CD4-positive, alpha-beta memory T cell (primary cell): ENCODE data around the gene DMRT1. TPM values are rescaled to one million over a fixed set of nuclear protein-coding genes. Genes with fewer than 3 reads are reported as not detected.

Experiments
- CTCF ChIA-PET: fragments of 350-600 bp; sonication (Branson Sonifier 250); formaldehyde crosslinking; loops from one replicate; lab custom pipeline; 2021; ENCODE audit warnings: inconsistent platforms; ENCODE audit not compliant: partially characterized antibody; lab: Charles Lee
- POLR2A ChIA-PET: fragments of 350-600 bp; sonication (Branson Sonifier 250); formaldehyde crosslinking; loops from one replicate; lab custom pipeline; 2021; ENCODE audit not compliant: partially characterized antibody; lab: Charles Lee
- DNase-seq, 5 donors: peaks; one replicate each; pipeline versions ENCODE4 v3.0.0 to v3.0.0-alpha.2; 2020 to 2022; ENCODE audit warnings: mixed read lengths in 1 of 5
- H3K27ac ChIP-seq: one replicate; pipeline ENCODE4 v1.7.0; 2013; ENCODE audit warnings: low read depth, low read length
- H3K27me3 ChIP-seq: 2 replicates; pipeline ENCODE4 v1.7.0; 2013; ENCODE audit warnings: mild to moderate bottlenecking, low read length, moderate library complexity; ENCODE audit not compliant: insufficient read depth
- H3K36me3 ChIP-seq: 2 replicates; pipeline ENCODE4 v1.7.0; 2013; ENCODE audit warnings: mild to moderate bottlenecking, low read length, moderate library complexity; ENCODE audit not compliant: insufficient read depth
- H3K4me1 ChIP-seq: 2 replicates; pipeline ENCODE4 v1.7.0; 2013; ENCODE audit warnings: mild to moderate bottlenecking, low read length, moderate library complexity; ENCODE audit not compliant: insufficient read depth
- H3K4me3 ChIP-seq, 2 donors: one replicate each; pipeline ENCODE4 v1.7.0; 2013; ENCODE audit warnings: low read length in 2 of 2, mild to moderate bottlenecking in 1 of 2
- H3K9me3 ChIP-seq, 2 donors: one replicate each; pipeline ENCODE4 v1.7.0; 2013; ENCODE audit warnings: low read length in 2 of 2, control low read depth in 1 of 2; ENCODE audit not compliant: control insufficient read depth in 1 of 2
- H3K27ac Mint-ChIP-seq, 7 donors: one replicate each; pipeline ENCODE4 v1.8.0; 2020 to 2021; ENCODE audit warnings: mixed read lengths in 7 of 7, mild to moderate bottlenecking in 6 of 7, inconsistent platforms in 3 of 7, moderate library complexity in 3 of 7
- H3K27me3 Mint-ChIP-seq, 2 donors: one replicate each; pipeline ENCODE4 v1.8.0; 2020 to 2021; ENCODE audit warnings: mixed read lengths in 2 of 2
- H3K36me3 Mint-ChIP-seq, 2 donors: one replicate each; pipeline ENCODE4 v1.8.0; 2020 to 2021; ENCODE audit warnings: mixed read lengths in 2 of 2, inconsistent platforms in 1 of 2, mild to moderate bottlenecking in 1 of 2
- H3K4me1 Mint-ChIP-seq, 4 donors: one replicate each; pipeline ENCODE4 v1.8.0; 2020 to 2021; ENCODE audit warnings: mixed read lengths in 4 of 4, mild to moderate bottlenecking in 1 of 4
- H3K4me3 Mint-ChIP-seq, 8 donors: one replicate each; pipeline ENCODE4 v1.8.0; 2020 to 2021; ENCODE audit warnings: mixed read lengths in 8 of 8, mild to moderate bottlenecking in 7 of 8, moderate library complexity in 6 of 8, inconsistent platforms in 3 of 8
- H3K9me3 Mint-ChIP-seq, 8 donors: one replicate each; pipeline ENCODE4 v1.8.0; 2020 to 2021; ENCODE audit warnings: mixed read lengths in 8 of 8, mild to moderate bottlenecking in 5 of 8, inconsistent platforms in 3 of 8, moderate library complexity in 1 of 8
- intact Hi-C: fragments of 100-400 bp; cut with micrococcal nuclease; formaldehyde crosslinking; loops from one replicate; pipeline ENCODE4 v1.15.1; 2023
- polyA plus RNA-seq, 2 donors: library from polyadenylated mRNA; unstranded; fragments of 300-500 nt; fragmentation: Illumina TruSeq; gene quantifications; one replicate each; pipeline ENCODE4 v1.2.3, GENCODE V29; 2021
- total RNA-seq, 2 experiments: library from RNA; stranded (reverse); gene quantifications; one replicate each; pipeline ENCODE4 v1.2.3, GENCODE V29; 2021

The DMRT1 gene
- total and polyA plus RNA-seq, 4 experiments from 2014 or later: not detected

GRCh38 chr9:804026-804425 lies 37.5 kb upstream of the DMRT1 start:
- no peaks in the 10 kb centered on the region for H3K27me3 ChIP-seq
- no peaks in the 10 kb centered on the region for H3K9me3 ChIP-seq
- CTCF ChIA-PET: interaction anchor here (1.6 kb wide), 1 partner anchor 190 kb away, joined by 3 read pairs; no protein-coding TSS in a partner anchor
- no peaks in the 10 kb centered on the region for H3K4me1 Mint-ChIP-seq
- H3K4me3 Mint-ChIP-seq: no peak overlapping the region
- POLR2A ChIA-PET: no interaction called here
- H3K4me3 ChIP-seq: no peak overlapping the region
- intact Hi-C loops: no loop called here
- H3K36me3 Mint-ChIP-seq: no peaks in the 10 kb centered on the region
- no peak overlapping the region for H3K27ac Mint-ChIP-seq
- no peaks in the 10 kb centered on the region for H3K36me3 ChIP-seq
- H3K4me1 ChIP-seq: no peaks in the 10 kb centered on the region
- H3K27me3 Mint-ChIP-seq: peaks cover 7 to 9% of the 10 kb centered on the region in 2 donors
- no peaks in the 10 kb centered on the region for H3K9me3 Mint-ChIP-seq
- no peak overlapping the region for H3K27ac ChIP-seq
- no peak for DNase-seq

- no peak overlapping the region for H3K4me3 ChIP-seq
- no peaks in the 10 kb centered on the region for H3K4me1 Mint-ChIP-seq
- intact Hi-C loops: no loop called here
- H3K9me3 Mint-ChIP-seq: no peaks in the 10 kb centered on the region
- ChIA-PET POLR2A (no interaction called here), CTCF (interaction anchor here (1.8 to 1.9 kb wide), 2 partner anchors 190 to 192 kb away, joined by 4 to 8 read pairs; no protein-coding TSS in a partner anchor)
- no peaks in the 10 kb centered on the region for H3K36me3 ChIP-seq
- peaks cover 7 to 9% of the 10 kb centered on the region in 2 donors for H3K27me3 Mint-ChIP-seq
- no peaks in the 10 kb centered on the region for H3K9me3 ChIP-seq
- H3K36me3 Mint-ChIP-seq: no peaks in the 10 kb centered on the region
- DNase-seq: no peak
- H3K4me3 Mint-ChIP-seq: no peak overlapping the region
- no peaks in the 10 kb centered on the region for H3K27me3 ChIP-seq
- no peak overlapping the region for H3K27ac Mint-ChIP-seq
- H3K4me1 ChIP-seq: no peaks in the 10 kb centered on the region
- no peak overlapping the region for H3K27ac ChIP-seq
Observed at GRCh38 chr9:805151-805550, 36.3 kb upstream of the DMRT1 start.

GRCh38 chr9:806285-807156 lies 35.0 kb upstream of the DMRT1 start:
- H3K27ac Mint-ChIP-seq: peak overlapping the region in 2 of 7 donors; percentile 3 to 10
- POLR2A ChIA-PET: no interaction called here
- H3K9me3 ChIP-seq: no peaks in the 10 kb centered on the region
- no peaks in the 10 kb centered on the region for H3K9me3 Mint-ChIP-seq
- H3K4me1 ChIP-seq: no peaks in the 10 kb centered on the region
- no peaks in the 10 kb centered on the region for H3K36me3 ChIP-seq
- CTCF ChIA-PET: interaction anchor here (0.7 to 1.9 kb wide), 4 partner anchors 14 to 348 kb away, joined by 3 to 8 read pairs (median 4); no protein-coding TSS in a partner anchor
- no peak overlapping the region for H3K4me3 Mint-ChIP-seq
- no peak overlapping the region for H3K4me3 ChIP-seq
- peaks cover 5% of the 10 kb centered on the region in 2 donors for H3K27me3 Mint-ChIP-seq
- intact Hi-C loops: no loop called here
- peak in 4 of 5 donors; percentile 5 to 22 (median 13) for DNase-seq
- no peaks in the 10 kb centered on the region for H3K4me1 Mint-ChIP-seq
- no peaks in the 10 kb centered on the region for H3K27me3 ChIP-seq
- no peak overlapping the region for H3K27ac ChIP-seq
- no peaks in the 10 kb centered on the region for H3K36me3 Mint-ChIP-seq

GRCh38 chr9:811106-811531 lies 30.4 kb upstream of the DMRT1 start:
- no peak overlapping the region for H3K27ac ChIP-seq
- no peaks in the 10 kb centered on the region for H3K36me3 Mint-ChIP-seq
- CTCF ChIA-PET: interaction anchor here (1.1 kb wide), 1 partner anchor 9 kb away, joined by 3 read pairs; no protein-coding TSS in a partner anchor
- POLR2A ChIA-PET: no interaction called here
- no peaks in the 10 kb centered on the region for H3K9me3 ChIP-seq
- no peaks in the 10 kb centered on the region for H3K9me3 Mint-ChIP-seq
- H3K36me3 ChIP-seq: no peaks in the 10 kb centered on the region
- no peak overlapping the region for H3K4me3 Mint-ChIP-seq
- no peak overlapping the region for H3K27ac Mint-ChIP-seq
- H3K27me3 Mint-ChIP-seq: no peaks in the 10 kb centered on the region
- H3K4me1 Mint-ChIP-seq: no peaks in the 10 kb centered on the region
- intact Hi-C loops: no loop called here
- no peak overlapping the region for H3K4me3 ChIP-seq
- H3K4me1 ChIP-seq: no peaks in the 10 kb centered on the region
- H3K27me3 ChIP-seq: no peaks in the 10 kb centered on the region
- DNase-seq: no peak

- DNase-seq: no peak
- Histone ChIP-seq H3K4me3 (no peak overlapping the region), H3K27me3 (no peaks in the 10 kb centered on the region), H3K36me3 (no peaks in the 10 kb centered on the region), H3K27ac (no peak overlapping the region), H3K9me3 (no peaks in the 10 kb centered on the region), H3K4me1 (no peaks in the 10 kb centered on the region)
- Mint-ChIP-seq H3K36me3 (no peaks in the 10 kb centered on the region), H3K27ac (peak overlapping the region in 1 of 7 donors; percentile 6), H3K4me3 (no peak overlapping the region), H3K9me3 (no peaks in the 10 kb centered on the region), H3K4me1 (peaks cover 0 to 12% (median 5%) of the 10 kb centered on the region in 4 donors), H3K27me3 (peaks cover 0 to 7% of the 10 kb centered on the region in 2 donors)
- POLR2A ChIA-PET: no interaction called here
- intact Hi-C loops: no loop called here
- CTCF ChIA-PET: no interaction called here
Observed at GRCh38 chr9:818958-819357, 22.5 kb upstream of the DMRT1 start.

- no peaks in the 10 kb centered on the region for H3K36me3 Mint-ChIP-seq
- intact Hi-C loops: no loop called here
- Histone ChIP-seq H3K27ac (no peak overlapping the region), H3K4me3 (no peak overlapping the region), H3K4me1 (no peaks in the 10 kb centered on the region), H3K9me3 (no peaks in the 10 kb centered on the region), H3K36me3 (no peaks in the 10 kb centered on the region), H3K27me3 (no peaks in the 10 kb centered on the region)
- ChIA-PET CTCF (no interaction called here), POLR2A (no interaction called here)
- no peak for DNase-seq
- no peak overlapping the region for H3K4me3 Mint-ChIP-seq
- H3K9me3 Mint-ChIP-seq: no peaks in the 10 kb centered on the region
- H3K27me3 Mint-ChIP-seq: peaks cover 0 to 1% of the 10 kb centered on the region in 2 donors
- no peaks in the 10 kb centered on the region for H3K4me1 Mint-ChIP-seq
- no peak overlapping the region for H3K27ac Mint-ChIP-seq
Observed at GRCh38 chr9:826500-827280, 14.8 kb upstream of the DMRT1 start.

- intact Hi-C loops: no loop called here
- ChIA-PET POLR2A (no interaction called here), CTCF (no interaction called here)
- Histone ChIP-seq H3K27me3 (no peaks in the 10 kb centered on the region), H3K36me3 (no peaks in the 10 kb centered on the region), H3K9me3 (no peaks in the 10 kb centered on the region), H3K27ac (no peak overlapping the region), H3K4me3 (no peak overlapping the region), H3K4me1 (no peaks in the 10 kb centered on the region)
- Mint-ChIP-seq H3K4me3 (peak overlapping the region in 3 of 8 donors; percentile 13 to 33 (median 22)), H3K4me1 (peaks cover 3 to 17% (median 9%) of the 10 kb centered on the region in 4 donors), H3K9me3 (peaks cover 0 to 3% (median 0%) of the 10 kb centered on the region in 8 donors), H3K27ac (no peak overlapping the region), H3K36me3 (no peaks in the 10 kb centered on the region), H3K27me3 (peaks cover 24 to 27% of the 10 kb centered on the region in 2 donors)
- DNase-seq: no peak
Observed at GRCh38 chr9:840343-840742, 1.2 kb upstream of the DMRT1 start.
